Effector memory CD8-positive, alpha-beta T cell (primary cell): ENCODE data around the gene ITGB8.

Experiments
- ATAC-seq: fragments of 150-1000 bp; cut with Tn5 transposase; replicated peaks from 2 replicates; pipeline ENCODE4 v1.10.0; 2021; ENCODE audit warnings: mild to moderate bottlenecking, moderate library complexity
- DNase-seq, 3 experiments: peaks; one replicate each; pipeline ENCODE4 v3.0.0; 2021
- H3K27ac Mint-ChIP-seq, 2 donors: one replicate each; pipeline ENCODE4 v1.8.0; 2022; ENCODE audit warnings: mild to moderate bottlenecking in 2 of 2, mixed read lengths in 2 of 2, moderate library complexity in 2 of 2
- H3K27me3 Mint-ChIP-seq, 2 donors: one replicate each; pipeline ENCODE4 v1.8.0; 2022; ENCODE audit warnings: mixed read lengths in 2 of 2
- H3K36me3 Mint-ChIP-seq: one replicate; pipeline ENCODE4 v1.8.0; 2022; ENCODE audit warnings: mild to moderate bottlenecking, moderate library complexity, mixed read lengths; ENCODE audit not compliant: insufficient read depth
- H3K4me1 Mint-ChIP-seq, 2 donors: one replicate each; pipeline ENCODE4 v1.8.0; 2022; ENCODE audit warnings: low read depth in 2 of 2, mixed read lengths in 2 of 2
- H3K4me3 Mint-ChIP-seq, 2 donors: one replicate each; pipeline ENCODE4 v1.8.0; 2022; ENCODE audit warnings: mild to moderate bottlenecking in 2 of 2, mixed read lengths in 2 of 2, moderate library complexity in 2 of 2
- H3K9me3 Mint-ChIP-seq, 2 donors: one replicate each; pipeline ENCODE4 v1.8.0; 2022; ENCODE audit warnings: mixed read lengths in 2 of 2

The ITGB8 gene

DNA sequence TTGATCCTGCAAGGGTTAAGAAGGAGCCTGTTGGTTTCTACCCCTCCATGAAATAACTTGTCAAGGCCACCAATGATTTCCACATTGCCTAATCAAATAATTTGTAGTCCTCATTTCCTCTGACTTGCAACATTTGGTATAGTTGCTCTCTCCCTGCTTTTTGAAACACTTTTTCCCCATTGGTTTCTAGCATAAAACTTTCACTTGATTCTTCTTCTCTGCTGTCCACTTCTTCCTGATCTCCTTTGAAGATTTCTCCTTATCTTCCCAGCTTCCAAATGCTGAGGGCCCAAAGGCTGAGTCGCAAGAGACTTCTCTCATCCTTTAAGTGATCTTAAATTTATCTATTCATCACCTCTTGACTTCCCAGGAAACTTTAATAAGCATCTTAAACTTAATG is 134.2 kb downstream of the ITGB8 start:
- ATAC-seq = no peak
- Mint-ChIP-seq H3K4me3 (no peak overlapping the region), H3K27me3 (no peaks in the 10 kb centered on the region), H3K27ac (no peak overlapping the region), H3K9me3 (peaks cover 0 to 2% of the 10 kb centered on the region in 2 donors), H3K4me1 (no peaks in the 10 kb centered on the region), H3K36me3 (no peaks in the 10 kb centered on the region)
- DNase-seq = no peak
